ENCODE results near the gene FUT2.

The FUT2 gene

GRCh38 chr19:48726556-48726955 is 30.8 kb downstream of the FUT2 start:
- no peak for DNase-seq (ENCODE audit: low spot score)

GRCh38 chr19:48728911-48729664 is 33.3 kb downstream of the FUT2 start:
- DNase-seq (ENCODE audit: low spot score) = peak; percentile 58

- no peak for DNase-seq (ENCODE audit: low spot score)
These were observed 35.7 kb downstream of the FUT2 start for GRCh38 chr19:48731452-48731851.

- no peak for DNase-seq (ENCODE audit: low spot score)
These were observed 38.9 kb downstream of the FUT2 start for GRCh38 chr19:48734625-48735024.

- peak; percentile 82 for DNase-seq (ENCODE audit: low spot score)
These were observed 39.4 kb downstream of the FUT2 start for GRCh38 chr19:48735031-48735615.

GRCh38 chr19:48737360-48737998 is 41.7 kb downstream of the FUT2 start:
- DNase-seq (ENCODE audit: low spot score) = peak; percentile 60

- DNase-seq (ENCODE audit: low spot score) = peak; percentile 100
These were observed 43.0 kb downstream of the FUT2 start for GRCh38 chr19:48738557-48739403.

GRCh38 chr19:48739404-48740163 is 43.8 kb downstream of the FUT2 start:
- DNase-seq (ENCODE audit: low spot score) = peak; percentile 54

GRCh38 chr19:48740164-48740972 is 44.6 kb downstream of the FUT2 start, which contains the start of gene RASIP1:
Gene RASIP1 (minus strand): TSS chr19:48740610. CDS start chr19:48740282, 328 bp downstream.
- peak; percentile 59 for DNase-seq (ENCODE audit: low spot score)

GRCh38 chr19:48741129-48741999 is 45.6 kb downstream of the FUT2 start:
- DNase-seq (ENCODE audit: low spot score) = peak; percentile 83

GRCh38 chr19:48742096-48742495 is 46.3 kb downstream of the FUT2 start:
- no peak for DNase-seq (ENCODE audit: low spot score)

GRCh38 chr19:48745208-48745995 is 49.6 kb downstream of the FUT2 start:
- DNase-seq (ENCODE audit: low spot score) = peak; percentile 64

- DNase-seq (ENCODE audit: low spot score) = no peak
These were observed 50.3 kb downstream of the FUT2 start for GRCh38 chr19:48746110-48746509.

GRCh38 chr19:48746738-48747575 is 51.2 kb downstream of the FUT2 start, which contains the start of gene IZUMO1:
Gene IZUMO1 (minus strand): TSS chr19:48746909. CDS start chr19:48745859, 1,050 bp downstream.
- DNase-seq (ENCODE audit: low spot score) = peak; percentile 91

- DNase-seq (ENCODE audit: low spot score) = no peak
These were observed 53.9 kb downstream of the FUT2 start for GRCh38 chr19:48749571-48750198.

GRCh38 chr19:48750351-48750750 is 54.6 kb downstream of the FUT2 start:
- DNase-seq (ENCODE audit: low spot score) = no peak

Measured in ecto neural progenitor cell (in vitro differentiated cells).